Calu3 (cell line): ENCODE results near the gene PIGQ. TPM values are rescaled to one million over a fixed set of nuclear protein-coding genes. Genes with fewer than 3 reads are reported as not detected.

ENCODE experiments used
- BruUV-seq: library from RNA; stranded (reverse); fragments of 400-500 nt; replicated peaks from 2 replicates; lab custom pipeline; 2021; lab: Mats Ljungman, UMichigan
- CTCF ChIA-PET: fragments of 300-600 bp; sonication (Branson Sonifier 250); formaldehyde crosslinking; loops from one replicate; lab custom pipeline; 2022; ENCODE audit warnings: antibody characterized with exemption; lab: Charles Lee
- DNase-seq: peaks from one replicate; pipeline ENCODE4 v3.0.0; 2022
- H3K27ac Mint-ChIP-seq: one replicate; pipeline ENCODE4 v1.8.0; 2022; ENCODE audit warnings: mixed read lengths; ENCODE audit not compliant: unreplicated experiment
- H3K27me3 Mint-ChIP-seq: one replicate; pipeline ENCODE4 v1.8.0; 2022; ENCODE audit warnings: mixed read lengths; ENCODE audit not compliant: unreplicated experiment
- H3K36me3 Mint-ChIP-seq: one replicate; pipeline ENCODE4 v1.8.0; 2022; ENCODE audit warnings: mild to moderate bottlenecking, moderate library complexity, mixed read lengths; ENCODE audit not compliant: insufficient read depth, unreplicated experiment
- H3K4me1 Mint-ChIP-seq: one replicate; pipeline ENCODE4 v1.8.0; 2022; ENCODE audit warnings: mild to moderate bottlenecking, low read depth, mixed read lengths; ENCODE audit not compliant: unreplicated experiment
- H3K4me3 Mint-ChIP-seq: one replicate; pipeline ENCODE4 v1.8.0; 2022; ENCODE audit warnings: mild to moderate bottlenecking, low read depth, moderate library complexity, mixed read lengths; ENCODE audit not compliant: unreplicated experiment
- H3K9me3 Mint-ChIP-seq: one replicate; pipeline ENCODE4 v1.8.0; 2022; ENCODE audit warnings: low read depth, mixed read lengths; ENCODE audit not compliant: unreplicated experiment
- intact Hi-C: fragments of 100-400 bp; cut with micrococcal nuclease; formaldehyde crosslinking; loops from one replicate; pipeline ENCODE4 v1.10.0; 2022; ENCODE audit not compliant: unreplicated experiment
- total RNA-seq: library from RNA; stranded (reverse); gene quantifications from 2 replicates; pipeline ENCODE4 v1.2.3, GENCODE V29; 2022
- TF ChIP-seq, protein P1 (sequence below): fragments of 200-600 bp; IDR thresholded peaks from one replicate; pipeline ENCODE4 v1.8.0; 2022; ENCODE audit warnings: antibody characterized with exemption; ENCODE audit not compliant: unreplicated experiment

Gene PIGQ
- total RNA-seq, 1 experiment from 2014 or later: 101 TPM

- no peak overlapping the region for H3K4me3 Mint-ChIP-seq
- CTCF ChIA-PET: interaction anchor here (1.0 kb wide), 1 partner anchor 10 kb away, joined by 6 read pairs; no protein-coding TSS in a partner anchor
- no peaks in the 10 kb centered on the region for H3K9me3 Mint-ChIP-seq
- TF ChIP-seq, protein P1, sequence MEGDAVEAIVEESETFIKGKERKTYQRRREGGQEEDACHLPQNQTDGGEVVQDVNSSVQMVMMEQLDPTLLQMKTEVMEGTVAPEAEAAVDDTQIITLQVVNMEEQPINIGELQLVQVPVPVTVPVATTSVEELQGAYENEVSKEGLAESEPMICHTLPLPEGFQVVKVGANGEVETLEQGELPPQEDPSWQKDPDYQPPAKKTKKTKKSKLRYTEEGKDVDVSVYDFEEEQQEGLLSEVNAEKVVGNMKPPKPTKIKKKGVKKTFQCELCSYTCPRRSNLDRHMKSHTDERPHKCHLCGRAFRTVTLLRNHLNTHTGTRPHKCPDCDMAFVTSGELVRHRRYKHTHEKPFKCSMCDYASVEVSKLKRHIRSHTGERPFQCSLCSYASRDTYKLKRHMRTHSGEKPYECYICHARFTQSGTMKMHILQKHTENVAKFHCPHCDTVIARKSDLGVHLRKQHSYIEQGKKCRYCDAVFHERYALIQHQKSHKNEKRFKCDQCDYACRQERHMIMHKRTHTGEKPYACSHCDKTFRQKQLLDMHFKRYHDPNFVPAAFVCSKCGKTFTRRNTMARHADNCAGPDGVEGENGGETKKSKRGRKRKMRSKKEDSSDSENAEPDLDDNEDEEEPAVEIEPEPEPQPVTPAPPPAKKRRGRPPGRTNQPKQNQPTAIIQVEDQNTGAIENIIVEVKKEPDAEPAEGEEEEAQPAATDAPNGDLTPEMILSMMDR: no peak
- intact Hi-C loops: loop anchor here (10.0 kb wide), 1 partner anchor 112 kb away; the partner anchor contains the start of genes METTL26 and WFIKKN1
- H3K4me1 Mint-ChIP-seq: peaks cover 19% of the 10 kb centered on the region
- DNase-seq: no peak
- no peaks in the 10 kb centered on the region for H3K27me3 Mint-ChIP-seq
- BruUV-seq: no TSS peak
- peak overlapping the region; percentile 61 for H3K27ac Mint-ChIP-seq
- peaks cover 60% of the 10 kb centered on the region for H3K36me3 Mint-ChIP-seq
Observed at GRCh38 chr16:522320-523096, 47.3 kb upstream of the PIGQ start.

GRCh38 chr16:523097-523741, 46.5 kb upstream of the PIGQ start:
- Mint-ChIP-seq H3K27ac (peak overlapping the region; percentile 61), H3K27me3 (no peaks in the 10 kb centered on the region), H3K36me3 (peaks cover 62% of the 10 kb centered on the region), H3K9me3 (no peaks in the 10 kb centered on the region), H3K4me1 (peaks cover 19% of the 10 kb centered on the region), H3K4me3 (no peak overlapping the region)
- TF ChIP-seq, protein P1: no peak
- DNase-seq: no peak
- intact Hi-C loops: loop anchor here (10.0 kb wide), 1 partner anchor 112 kb away; the partner anchor contains the start of genes METTL26 and WFIKKN1
- CTCF ChIA-PET: interaction anchor here (1.0 kb wide), 1 partner anchor 10 kb away, joined by 6 read pairs; no protein-coding TSS in a partner anchor
- BruUV-seq: no TSS peak

DNA sequence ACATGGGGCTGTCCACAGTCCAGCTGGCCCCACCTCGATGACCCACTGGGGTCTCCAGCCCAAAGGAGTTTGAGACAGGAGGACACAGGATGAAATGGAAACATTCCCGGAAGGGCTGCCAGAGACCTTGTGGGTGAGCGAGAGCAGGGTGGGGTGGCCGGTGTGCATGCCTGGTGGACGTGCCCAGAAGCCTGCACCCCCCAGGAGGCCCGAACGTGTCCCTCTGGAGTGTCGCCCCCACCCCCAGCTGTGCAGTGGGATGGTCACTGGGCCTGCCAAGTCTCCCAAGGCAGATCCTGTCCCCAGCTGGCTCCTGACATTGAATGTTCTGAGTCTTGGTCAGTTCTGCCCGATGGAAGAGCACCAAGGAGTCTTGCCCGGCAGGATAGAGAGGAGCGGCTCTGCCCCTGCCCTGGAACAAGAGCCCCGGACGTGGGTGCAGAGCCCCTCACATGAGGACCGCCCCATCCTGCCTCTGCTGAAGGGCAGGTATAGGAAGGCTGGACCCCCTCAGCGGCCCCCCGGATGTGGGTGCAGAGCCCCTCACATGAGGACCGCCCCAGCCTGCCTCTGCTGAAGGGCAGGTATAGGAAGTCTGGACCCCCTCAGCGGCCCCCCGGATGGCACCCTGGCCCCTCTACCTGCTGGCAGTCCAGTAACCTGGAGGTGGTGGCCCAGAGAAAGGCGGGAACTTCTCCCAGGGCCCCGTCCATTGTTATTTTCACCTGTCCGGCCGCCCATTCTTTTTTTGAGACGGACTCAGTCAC, 45.3 kb upstream of the PIGQ start:
- Mint-ChIP-seq H3K27me3 (no peaks in the 10 kb centered on the region), H3K4me3 (no peak overlapping the region), H3K4me1 (peaks cover 27% of the 10 kb centered on the region), H3K36me3 (peaks cover 75% of the 10 kb centered on the region), H3K27ac (peak overlapping the region; percentile 61), H3K9me3 (no peaks in the 10 kb centered on the region)
- no TSS peak for BruUV-seq
- TF ChIP-seq, protein P1: no peak
- CTCF ChIA-PET: no interaction called here
- DNase-seq: no peak
- intact Hi-C loops: loop anchor here (10.0 kb wide), 1 partner anchor 110 kb away; the partner anchor contains the start of genes METTL26 and WFIKKN1

- Mint-ChIP-seq H3K27me3 (no peaks in the 10 kb centered on the region), H3K9me3 (no peaks in the 10 kb centered on the region), H3K36me3 (peaks cover 80% of the 10 kb centered on the region), H3K27ac (peak overlapping the region; percentile 53), H3K4me3 (peak overlapping the region; percentile 92), H3K4me1 (peaks cover 34% of the 10 kb centered on the region)
- DNase-seq: no peak
- TF ChIP-seq, protein P1: no peak
- intact Hi-C loops: loop anchor here (10.0 kb wide), 1 partner anchor 110 kb away; the partner anchor contains the start of genes METTL26 and WFIKKN1
- CTCF ChIA-PET: no interaction called here
- no TSS peak for BruUV-seq
Observed at GRCh38 chr16:525123-525519, 44.6 kb upstream of the PIGQ start.
